OCI-LY3 (cell line): Measurements from ENCODE around the gene AKR1E2.
"Not testable (repeated sequence)": the region's sequence is repeated elsewhere in the genome, so short reads cannot be mapped to it uniquely, and the experiment has no call there.

ENCODE experiments used
- H2AFZ ChIP-seq: fragments of 200-600, 300-600 bp; shearing (Covaris generic); 2 replicates; pipeline ENCODE4 v1.6.0; 2014; ENCODE audit warnings: antibody characterized with exemption, low read depth, low read length
- H3K27ac ChIP-seq: fragments of 200-600, 300-600 bp; sonication (generic); 2 replicates; pipeline ENCODE4 v1.5.1; 2014; ENCODE audit warnings: mild to moderate bottlenecking, low read length, moderate library complexity, mixed read lengths
- H3K27me3 ChIP-seq: fragments of 200-600, 300-600 bp; sonication (generic); 2 replicates; pipeline ENCODE4 v1.6.1; 2014; ENCODE audit warnings: low read depth, low read length, mixed read lengths
- H3K36me3 ChIP-seq: fragments of 200-600, 300-600 bp; sonication (generic); replicated peaks from 2 replicates; pipeline ENCODE3; 2014; ENCODE audit warnings: low read depth, low read length, mixed read lengths
- H3K4me1 ChIP-seq: fragments of 300-600, 200-600 bp; sonication (generic); 2 replicates; pipeline ENCODE4 v1.6.1; 2014; ENCODE audit warnings: low read length, mixed read lengths
- H3K4me2 ChIP-seq: fragments of 200-600, 300-600 bp; sonication (generic); 2 replicates; pipeline ENCODE4 v1.6.1; 2014; ENCODE audit warnings: low read length, mixed read lengths
- H3K4me3 ChIP-seq: fragments of 300-600, 200-600 bp; sonication (generic); 2 replicates; pipeline ENCODE4 v1.5.1; 2014; ENCODE audit warnings: antibody characterized with exemption, mild to moderate bottlenecking, low read length, moderate library complexity
- H3K79me2 ChIP-seq: fragments of 300-600, 200-600 bp; shearing (Covaris generic); 2 replicates; pipeline ENCODE4 v1.6.1; 2014; ENCODE audit warnings: mild to moderate bottlenecking, low read length, mixed read lengths
- H3K9ac ChIP-seq: fragments of 300-600, 200-600 bp; shearing (Covaris generic); 2 replicates; pipeline ENCODE4 v1.6.0; 2014; ENCODE audit warnings: mild to moderate bottlenecking, low read length, moderate library complexity
- H3K9me3 ChIP-seq: fragments of 200-600, 300-600 bp; shearing (Covaris generic); 2 replicates; pipeline ENCODE4 v1.6.1; 2014; ENCODE audit warnings: low read length, mixed read lengths; ENCODE audit not compliant: insufficient read depth
- H4K20me1 ChIP-seq: fragments of 200-600, 300-600 bp; sonication (generic); 2 replicates; pipeline ENCODE4 v1.6.1; 2016; ENCODE audit warnings: low read length, mixed read lengths; ENCODE audit not compliant: insufficient read depth
- EZH2phosphoT487 ChIP-seq: fragments of 200-600 bp; shearing (Covaris generic); IDR thresholded peaks from 2 replicates; pipeline ENCODE4 v1.6.1; 2018; ENCODE audit warnings: antibody characterized with exemption, mixed run types, low read depth
- TF ChIP-seq, protein P1 (sequence below): fragments of 200-600, 300-600 bp; sonication (generic); IDR thresholded peaks from 2 replicates; pipeline ENCODE4 v1.5.1; 2014; ENCODE audit warnings: antibody characterized with exemption, low read length, low read depth

AKR1E2 gene

DNA sequence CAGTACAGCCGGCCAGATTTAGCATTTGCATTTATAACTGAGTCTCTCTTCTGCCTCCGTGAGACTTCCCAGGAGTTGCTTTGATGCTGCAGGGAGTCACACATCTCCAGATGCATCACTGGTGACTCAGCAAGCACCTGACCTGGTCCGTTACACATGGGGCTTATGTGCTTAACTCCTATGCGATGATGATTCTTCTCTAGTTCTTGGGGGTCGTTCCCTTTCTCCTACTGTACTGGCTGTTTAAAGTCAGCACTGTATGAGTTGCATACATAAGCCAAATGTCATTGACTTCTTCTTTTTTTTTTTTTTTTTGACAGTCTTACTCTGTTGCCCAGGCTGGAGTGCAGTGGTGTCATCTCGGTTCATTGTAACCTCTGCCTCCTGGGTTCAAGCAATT is 13.0 kb upstream of the AKR1E2 start:
- Histone ChIP-seq H3K9me3 (no peaks in the 10 kb centered on the region), H3K36me3 (no peaks in the 10 kb centered on the region), H3K9ac (no peak overlapping the region), H3K79me2 (no peaks in the 10 kb centered on the region), H3K27me3 (no peaks in the 10 kb centered on the region), H2AFZ (no peak overlapping the region), H3K4me3 (no peak overlapping the region), H3K27ac (no peak overlapping the region), H3K4me1 (peaks cover 12% of the 10 kb centered on the region), H4K20me1 (no peaks in the 10 kb centered on the region), H3K4me2 (peak overlapping the region; percentile 24; the same call in 1 of the 2 replicates)
- TF ChIP-seq EZH2phosphoT487, result no peak
- TF ChIP-seq, protein P1, sequence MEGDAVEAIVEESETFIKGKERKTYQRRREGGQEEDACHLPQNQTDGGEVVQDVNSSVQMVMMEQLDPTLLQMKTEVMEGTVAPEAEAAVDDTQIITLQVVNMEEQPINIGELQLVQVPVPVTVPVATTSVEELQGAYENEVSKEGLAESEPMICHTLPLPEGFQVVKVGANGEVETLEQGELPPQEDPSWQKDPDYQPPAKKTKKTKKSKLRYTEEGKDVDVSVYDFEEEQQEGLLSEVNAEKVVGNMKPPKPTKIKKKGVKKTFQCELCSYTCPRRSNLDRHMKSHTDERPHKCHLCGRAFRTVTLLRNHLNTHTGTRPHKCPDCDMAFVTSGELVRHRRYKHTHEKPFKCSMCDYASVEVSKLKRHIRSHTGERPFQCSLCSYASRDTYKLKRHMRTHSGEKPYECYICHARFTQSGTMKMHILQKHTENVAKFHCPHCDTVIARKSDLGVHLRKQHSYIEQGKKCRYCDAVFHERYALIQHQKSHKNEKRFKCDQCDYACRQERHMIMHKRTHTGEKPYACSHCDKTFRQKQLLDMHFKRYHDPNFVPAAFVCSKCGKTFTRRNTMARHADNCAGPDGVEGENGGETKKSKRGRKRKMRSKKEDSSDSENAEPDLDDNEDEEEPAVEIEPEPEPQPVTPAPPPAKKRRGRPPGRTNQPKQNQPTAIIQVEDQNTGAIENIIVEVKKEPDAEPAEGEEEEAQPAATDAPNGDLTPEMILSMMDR, result no peak

DNA sequence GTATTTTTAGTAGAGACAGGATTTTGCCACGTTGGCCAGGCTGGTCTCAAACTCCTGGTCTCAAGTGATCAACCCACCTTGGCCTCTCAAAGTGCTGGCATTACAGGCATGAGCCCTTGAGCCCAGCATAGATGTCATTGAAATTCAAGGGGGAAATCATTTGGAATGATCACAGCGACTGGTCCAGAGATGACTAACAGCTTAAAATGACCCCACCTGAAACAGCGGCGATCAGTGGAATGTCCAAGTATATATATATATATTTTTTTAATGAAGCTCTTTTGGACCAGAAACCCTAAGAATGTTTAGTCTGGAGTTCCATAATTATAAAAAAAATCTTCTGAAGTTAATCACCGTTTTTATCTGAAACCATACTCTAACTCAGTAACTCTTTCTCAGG is 12.5 kb upstream of the AKR1E2 start:
- no peak overlapping the region for H3K4me2 ChIP-seq
- no peak overlapping the region for H3K9ac ChIP-seq
- no peaks in the 10 kb centered on the region for H3K79me2 ChIP-seq
- peaks cover 11% of the 10 kb centered on the region for H3K4me1 ChIP-seq
- H2AFZ ChIP-seq, result no peak overlapping the region
- H3K36me3 ChIP-seq, result no peaks in the 10 kb centered on the region
- H3K9me3 ChIP-seq, result no peaks in the 10 kb centered on the region
- H3K27ac ChIP-seq, result no peak overlapping the region
- TF ChIP-seq, protein P1, result no peak
- TF ChIP-seq EZH2phosphoT487, result no peak
- no peak overlapping the region for H3K4me3 ChIP-seq
- no peaks in the 10 kb centered on the region for H3K27me3 ChIP-seq
- H4K20me1 ChIP-seq, result no peaks in the 10 kb centered on the region

- H3K4me3 ChIP-seq, H3K27ac ChIP-seq, H3K79me2 ChIP-seq, H3K36me3 ChIP-seq, H3K9me3 ChIP-seq, H3K27me3 ChIP-seq, H2AFZ ChIP-seq, H4K20me1 ChIP-seq: not testable (repeated sequence)
- TF ChIP-seq, protein P1, result peak; percentile 56
- H3K9ac ChIP-seq, result peak overlapping the region; percentile 11; the same call in 1 of the 2 replicates
- H3K4me2 ChIP-seq, result peak overlapping the region; percentile 17
- peaks cover 15% of the 10 kb centered on the region for H3K4me1 ChIP-seq
Observed at GRCh38 chr10:4815646-4816180, 10.3 kb upstream of the AKR1E2 start.

DNA sequence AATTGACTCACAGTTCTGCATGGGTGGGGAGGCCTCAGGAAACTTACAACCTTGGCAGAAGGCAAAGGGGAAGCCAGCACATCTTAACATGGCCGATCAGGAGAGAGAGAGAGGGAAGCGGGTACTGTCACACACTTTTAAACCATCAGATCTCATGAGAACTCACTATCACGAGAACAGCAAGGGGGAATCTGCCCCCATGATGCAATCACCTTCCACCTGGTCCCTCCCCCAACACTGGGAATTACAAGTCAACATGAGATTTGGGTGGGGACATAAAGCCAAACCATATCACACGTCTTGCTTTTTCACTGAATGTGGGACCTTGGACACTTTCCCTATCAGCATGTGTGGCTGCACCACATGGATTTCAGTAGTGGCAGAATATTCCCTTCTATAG is 9.0 kb upstream of the AKR1E2 start:
- H3K27me3 ChIP-seq, result no peaks in the 10 kb centered on the region
- no peak for TF ChIP-seq EZH2phosphoT487
- TF ChIP-seq, protein P1, result no peak
- H4K20me1 ChIP-seq, result no peaks in the 10 kb centered on the region
- no peak overlapping the region for H2AFZ ChIP-seq
- H3K36me3 ChIP-seq, result no peaks in the 10 kb centered on the region
- H3K4me1 ChIP-seq, result peaks cover 26% of the 10 kb centered on the region
- no peaks in the 10 kb centered on the region for H3K79me2 ChIP-seq
- no peak overlapping the region for H3K27ac ChIP-seq
- H3K4me2 ChIP-seq, result no peak overlapping the region
- H3K9ac ChIP-seq, result no peak overlapping the region
- H3K4me3 ChIP-seq, result no peak overlapping the region
- no peaks in the 10 kb centered on the region for H3K9me3 ChIP-seq
